HepG2 (cell line): ENCODE data around the gene PPP1R27. TPM values are rescaled to one million over a fixed set of nuclear protein-coding genes. Genes with fewer than 3 reads are reported as not detected.

Source experiments
- FOXC1 ChIP-seq: sonication (generic); formaldehyde crosslinking; IDR thresholded peaks from 2 replicates; pipeline ENCODE4 v1.8.0; 2022; ENCODE audit warnings: mild to moderate bottlenecking, missing genetic modification reagents, borderline replicate concordance
- FUBP1 ChIP-seq: sonication (generic); formaldehyde crosslinking; IDR thresholded peaks from 2 replicates; pipeline ENCODE4 v1.5.1; 2020; ENCODE audit warnings: missing genetic modification reagents, mild to moderate bottlenecking, borderline replicate concordance
- HIC2 ChIP-seq: sonication (generic); formaldehyde crosslinking; IDR thresholded peaks from 2 replicates; pipeline ENCODE4 v1.9.0; 2022; ENCODE audit warnings: low read depth, missing genetic modification reagents
- KAT7 ChIP-seq: IDR thresholded peaks from 2 replicates; pipeline ENCODE4 v1.6.1; 2018; ENCODE audit warnings: borderline replicate concordance, missing compliant biosample characterization
- MED8 ChIP-seq: sonication (generic); formaldehyde crosslinking; IDR thresholded peaks from 2 replicates; pipeline ENCODE4 v1.8.1; 2023; ENCODE audit warnings: mild to moderate bottlenecking, missing genetic modification reagents; ENCODE audit not compliant: insufficient replicate concordance
- MXD1 ChIP-seq: sonication (generic); formaldehyde crosslinking; IDR thresholded peaks from 2 replicates; pipeline ENCODE4 v1.4.0; 2020; ENCODE audit warnings: mild to moderate bottlenecking, missing genetic modification reagents
- NBN ChIP-seq: fragments of 450-650 bp; conservative IDR thresholded peaks from 2 replicates; pipeline ENCODE4 v1.6.1; 2017
- NFRKB ChIP-seq: fragments of 450-650 bp; IDR thresholded peaks from 2 replicates; pipeline ENCODE4 v1.6.1; 2017
- SIN3B ChIP-seq: fragments of 150-350 bp; IDR thresholded peaks from 2 replicates; pipeline ENCODE4 v1.6.1; 2014; ENCODE audit warnings: low read length
- TFAP4 ChIP-seq: sonication (generic); IDR thresholded peaks from 2 replicates; pipeline ENCODE4 v1.6.1; 2016; ENCODE audit warnings: low read depth, borderline replicate concordance
- ZFP91 ChIP-seq: sonication (generic); formaldehyde crosslinking; IDR thresholded peaks from 2 replicates; pipeline ENCODE4 v1.9.0; 2022; ENCODE audit warnings: missing genetic modification reagents, mild to moderate bottlenecking, borderline replicate concordance
- ZNF597 ChIP-seq: sonication (generic); formaldehyde crosslinking; IDR thresholded peaks from 2 replicates; pipeline ENCODE4 v1.5.0; 2020; ENCODE audit warnings: missing genetic modification reagents
- ZNF691 ChIP-seq: sonication (generic); formaldehyde crosslinking; IDR thresholded peaks from 2 replicates; pipeline ENCODE4 v1.4.0; 2020; ENCODE audit warnings: missing genetic modification reagents, low read depth, mild to moderate bottlenecking, borderline replicate concordance
- ZNF709 ChIP-seq: sonication (generic); formaldehyde crosslinking; IDR thresholded peaks from 2 replicates; pipeline ENCODE4 v1.5.0; 2020; ENCODE audit warnings: mild to moderate bottlenecking, missing genetic modification reagents
- ZNF878 ChIP-seq: sonication (generic); formaldehyde crosslinking; IDR thresholded peaks from 2 replicates; pipeline ENCODE4 v1.8.1; 2023; ENCODE audit warnings: mild to moderate bottlenecking, missing genetic modification reagents, moderate library complexity
- ZSCAN31 ChIP-seq: sonication (generic); formaldehyde crosslinking; IDR thresholded peaks from 2 replicates; pipeline ENCODE4 v1.5.0; 2020; ENCODE audit warnings: low read depth, mild to moderate bottlenecking, missing genetic modification reagents
- polyA plus RNA-seq, 8 experiments: library from polyadenylated mRNA; depleted of rRNA in 3 of 8; stranded (reverse) in 7 of 8; unstranded in 1 of 8; fragments of >200 nt; fragmentation: Illumina TruSeq in 4 of 8; extraction: Trizol in 4 of 8; gene quantifications; 2 replicates each; pipeline versions ENCODE4 v1.2.1 to v1.2.3, GENCODE V29; 2011 to 2016; ENCODE audit warnings: low read depth in 4 of 8, missing spikeins in 1 of 8, mixed read lengths in 1 of 8; ENCODE audit not compliant: insufficient read depth in 1 of 8
- total RNA-seq, 5 experiments: library from RNA; depleted of rRNA; stranded (reverse); fragments of >200 nt; fragmentation: Illumina TruSeq; extraction: Trizol; gene quantifications; 2 replicates each; pipeline ENCODE4 v1.2.3, GENCODE V29; 2016; ENCODE audit warnings: low read depth in 1 of 5

The PPP1R27 gene
- total and polyA plus RNA-seq, 2 of the 13 experiments (the other 11 are each of a cell fraction or from before 2014, with no cell fraction given) = 0.17 to 1.00 TPM

GRCh38 chr17:81869221-81870130 lies 34.6 kb upstream of the PPP1R27 start (continued):
- TF ChIP-seq ZFP91 (CRISPR knock-in tag) = peak; percentile 82; the same call in 1 of the 2 replicates
- peak; percentile 38; the same call in 1 of the 2 replicates for TF ChIP-seq TFAP4
- no peak for TF ChIP-seq ZSCAN31
- TF ChIP-seq ZNF691 (CRISPR knock-in tag) = no peak
- TF ChIP-seq SIN3B = no peak
- TF ChIP-seq MXD1 (CRISPR knock-in tag) = no peak; the same call in 1 of the 2 replicates
- TF ChIP-seq NFRKB = no peak
- no peak for TF ChIP-seq NBN
- no peak for TF ChIP-seq KAT7 (CRISPR knock-in tag)
- no peak for TF ChIP-seq HIC2 (CRISPR knock-in tag)
- TF ChIP-seq FUBP1 (CRISPR knock-in tag) = 0 out of 2 replicates have a peak, but pooled peaks have one; percentile 69
- no peak for TF ChIP-seq FOXC1
- TF ChIP-seq MED8 (CRISPR knock-in tag) = no peak
- TF ChIP-seq ZNF597 (CRISPR knock-in tag) = no peak; the same call in 1 of the 2 replicates
- TF ChIP-seq ZNF709 (CRISPR knock-in tag) = peak; percentile 21; the same call in 1 of the 2 replicates
- 0 out of 2 replicates have a peak, but pooled peaks have one; percentile 51 for TF ChIP-seq ZNF878 (CRISPR knock-in tag)
